Neural cell (in vitro differentiated cells): ENCODE data around the gene CTNNA2. TPM values are rescaled to one million over a fixed set of nuclear protein-coding genes. Genes with fewer than 3 reads are reported as not detected.

Experiments
- H2AFZ ChIP-seq: fragments of 200-600, 300-800 bp; sonication (generic), shearing (Covaris generic); 2 replicates; pipeline ENCODE4 v1.6.0; 2014; ENCODE audit warnings: low read depth, mild to moderate bottlenecking, antibody characterized with exemption, low read length, moderate library complexity
- H3F3A ChIP-seq: fragments of 200-600 bp; shearing (Covaris generic); 2 replicates; pipeline ENCODE4 v1.6.1; 2016; ENCODE audit warnings: mild to moderate bottlenecking, moderate library complexity, mixed read lengths, antibody characterized with exemption, low read length; ENCODE audit not compliant: insufficient read depth, poor library complexity, severe bottlenecking
- H3K27ac ChIP-seq: fragments of 200-600, 300-800 bp; sonication (generic), shearing (Covaris generic); 2 replicates; pipeline ENCODE4 v1.5.1; 2014; ENCODE audit warnings: mild to moderate bottlenecking, low read length, moderate library complexity
- H3K27me3 ChIP-seq: fragments of 300-800, 200-600 bp; sonication (generic), shearing (Covaris generic); 2 replicates; pipeline ENCODE4 v1.6.0; 2014; ENCODE audit warnings: mild to moderate bottlenecking, low read depth, low read length, moderate library complexity; ENCODE audit not compliant: insufficient read depth
- H3K36me3 ChIP-seq: fragments of 300-800, 200-600 bp; sonication (generic), shearing (Covaris generic); 2 replicates; pipeline ENCODE4 v1.5.1; 2014; ENCODE audit warnings: mild to moderate bottlenecking, antibody characterized with exemption, low read length, moderate library complexity; ENCODE audit not compliant: insufficient read depth
- H3K4me2 ChIP-seq: fragments of 300-800, 200-600 bp; sonication (generic), shearing (Covaris generic); 2 replicates; pipeline ENCODE4 v1.6.0; 2014; ENCODE audit warnings: mild to moderate bottlenecking, low read length
- H3K4me3 ChIP-seq: fragments of 300-800, 200-600 bp; sonication (generic), shearing (Covaris generic); 2 replicates; pipeline ENCODE4 v1.5.1; 2014; ENCODE audit warnings: mild to moderate bottlenecking, low read length, moderate library complexity
- H3K79me2 ChIP-seq: fragments of 200-600 bp; shearing (Covaris generic); replicated peaks from 2 replicates; pipeline ENCODE4 v1.6.0; 2014; ENCODE audit warnings: mild to moderate bottlenecking, low read length, moderate library complexity; ENCODE audit not compliant: insufficient read depth
- H3K9ac ChIP-seq: fragments of 300-800, 200-600 bp; sonication (generic), shearing (Covaris generic); 2 replicates; pipeline ENCODE4 v1.6.1; 2016; ENCODE audit warnings: mild to moderate bottlenecking, low read length, mixed read lengths
- H3K9me2 ChIP-seq: fragments of 200-600 bp; shearing (Covaris generic); 2 replicates; pipeline ENCODE4 v1.6.1; 2016; ENCODE audit warnings: mild to moderate bottlenecking, low read length, mixed read lengths; ENCODE audit not compliant: insufficient read depth
- H3K9me3 ChIP-seq: fragments of 200-600, 300-800 bp; sonication (generic), shearing (Covaris generic); 2 replicates; pipeline ENCODE4 v1.6.1; 2016; ENCODE audit warnings: mild to moderate bottlenecking, mixed run types, low read length, moderate library complexity, mixed read lengths
- H4K20me1 ChIP-seq: fragments of 200-600 bp; shearing (Covaris generic); 2 replicates; pipeline ENCODE4 v1.6.1; 2016; ENCODE audit warnings: mild to moderate bottlenecking, mixed run types; ENCODE audit not compliant: insufficient read depth
- CTCF ChIP-seq: fragments of 450-650 bp; IDR thresholded peaks from 2 replicates; pipeline ENCODE4 v1.5.1; 2014; ENCODE audit warnings: antibody characterized with exemption, mild to moderate bottlenecking, moderate library complexity; ENCODE audit not compliant: poor library complexity, severe bottlenecking
- EP300 ChIP-seq: fragments of 450-650 bp; conservative IDR thresholded peaks from 2 replicates; pipeline ENCODE4 v1.6.1; 2014; ENCODE audit warnings: antibody characterized with exemption, mild to moderate bottlenecking, moderate library complexity; ENCODE audit not compliant: poor library complexity, severe bottlenecking
- EZH2 ChIP-seq: fragments of 200-600, 300-800 bp; shearing (Covaris generic), sonication (generic); IDR thresholded peaks from 2 replicates; pipeline ENCODE4 v1.6.1; 2014; ENCODE audit warnings: antibody characterized with exemption, low read length, borderline replicate concordance, mild to moderate bottlenecking; ENCODE audit not compliant: insufficient read depth, poor library complexity, severe bottlenecking
- MXI1 ChIP-seq: fragments of 450-650 bp; conservative IDR thresholded peaks from 2 replicates; pipeline ENCODE4 v1.6.1; 2014; ENCODE audit warnings: antibody characterized with exemption, mild to moderate bottlenecking; ENCODE audit not compliant: poor library complexity, severe bottlenecking
- POLR2AphosphoS5 ChIP-seq: IDR thresholded peaks from 2 replicates; pipeline ENCODE4 v1.6.1; 2012
- RAD21 ChIP-seq: fragments of 450-650 bp; conservative IDR thresholded peaks from 2 replicates; pipeline ENCODE4 v1.6.1; 2014; ENCODE audit warnings: antibody characterized with exemption, mild to moderate bottlenecking, moderate library complexity
- REST ChIP-seq: IDR thresholded peaks from 2 replicates; pipeline ENCODE4 v1.6.1; 2012; ENCODE audit warnings: borderline replicate concordance
- SMC3 ChIP-seq: fragments of 450-650 bp; conservative IDR thresholded peaks from 2 replicates; pipeline ENCODE4 v1.6.1; 2014; ENCODE audit warnings: antibody characterized with exemption, mild to moderate bottlenecking, moderate library complexity; ENCODE audit not compliant: poor library complexity
- TAF1 ChIP-seq: IDR thresholded peaks from 2 replicates; pipeline ENCODE4 v1.6.1; 2012; ENCODE audit warnings: low read depth
- polyA plus RNA-seq: library from polyadenylated mRNA; depleted of rRNA; stranded (reverse); fragments of >200 nt; gene quantifications from 2 replicates; pipeline ENCODE4 v1.2.3, GENCODE V29; 2014

The CTNNA2 gene
- polyA plus RNA-seq, 1 donor from 2014 or later: 194 TPM

GRCh38 chr2:80392441-80392840 is 879.6 kb downstream of the CTNNA2 start:
- no peak overlapping the region for H3K4me3 ChIP-seq
- H4K20me1 ChIP-seq: no peaks in the 10 kb centered on the region
- H3K9me2 ChIP-seq: no peaks in the 10 kb centered on the region
- H3K79me2 ChIP-seq: no peaks in the 10 kb centered on the region
- no peaks in the 10 kb centered on the region for H3F3A ChIP-seq
- H2AFZ ChIP-seq: no peak overlapping the region
- no peak for TF ChIP-seq EP300
- TF ChIP-seq REST: no peak
- no peak for TF ChIP-seq CTCF
- no peak for TF ChIP-seq RAD21
- TF ChIP-seq MXI1: no peak
- no peak for TF ChIP-seq SMC3
- TF ChIP-seq TAF1: no peak
- TF ChIP-seq EZH2: no peak
- TF ChIP-seq POLR2AphosphoS5: no peak
- no peak overlapping the region for H3K27ac ChIP-seq
- H3K9me3 ChIP-seq: no peaks in the 10 kb centered on the region
- H3K4me2 ChIP-seq: no peak overlapping the region
- no peaks in the 10 kb centered on the region for H3K27me3 ChIP-seq
- H3K9ac ChIP-seq: no peak overlapping the region
- H3K36me3 ChIP-seq: peaks cover 8% of the 10 kb centered on the region

GRCh38 chr2:80393991-80394390 is 881.1 kb downstream of the CTNNA2 start:
- Histone ChIP-seq H3K9me2 (no peaks in the 10 kb centered on the region), H3K79me2 (no peaks in the 10 kb centered on the region), H3K9ac (no peak overlapping the region), H3K36me3 (peaks cover 8% of the 10 kb centered on the region), H3F3A (no peaks in the 10 kb centered on the region), H3K9me3 (no peaks in the 10 kb centered on the region), H3K27ac (no peak overlapping the region), H4K20me1 (no peaks in the 10 kb centered on the region), H3K4me3 (no peak overlapping the region), H3K4me2 (no peak overlapping the region), H2AFZ (no peak overlapping the region), H3K27me3 (no peaks in the 10 kb centered on the region)
- no peak for TF ChIP-seq EZH2
- no peak for TF ChIP-seq RAD21
- TF ChIP-seq MXI1: no peak
- no peak for TF ChIP-seq TAF1
- no peak for TF ChIP-seq REST
- TF ChIP-seq CTCF: no peak
- no peak for TF ChIP-seq POLR2AphosphoS5
